ENCODE data around the gene ST6GAL1.
A peak's percentile ranks its signal among the peaks of the same experiment; 100 is the strongest.
"Not testable (repeated sequence)": the region's sequence is repeated elsewhere in the genome, so short reads cannot be mapped to it uniquely, and the experiment has no call there.

ST6GAL1 gene

GRCh38 chr3:186930143-186930640 is at the start of gene ST6GAL1:
ST6GAL1 (plus strand) TSS chr3:186930526; CDS start chr3:187042704, 112,178 bp downstream.
- DNase-seq = peak; percentile 58

GRCh38 chr3:186882150-186882524 is 48.2 kb upstream of the ST6GAL1 start:
- DNase-seq = peak; percentile 79

- peak; percentile 51 for DNase-seq
Measured at GRCh38 chr3:186882881-186883685, 47.2 kb upstream of the ST6GAL1 start.

- DNase-seq = no peak
Measured at GRCh38 chr3:186883686-186884058, 46.7 kb upstream of the ST6GAL1 start.

- not testable (repeated sequence) for DNase-seq
Measured at GRCh38 chr3:186884868-186885267, 45.5 kb upstream of the ST6GAL1 start.

- no peak for DNase-seq
Measured at GRCh38 chr3:186886202-186886981, 43.9 kb upstream of the ST6GAL1 start.

- DNase-seq = not testable (repeated sequence)
Measured at GRCh38 chr3:186887507-186887938, 42.8 kb upstream of the ST6GAL1 start.

- no peak for DNase-seq
Measured at GRCh38 chr3:186888569-186888968, 41.8 kb upstream of the ST6GAL1 start.

GRCh38 chr3:186889698-186890097 is 40.6 kb upstream of the ST6GAL1 start:
- DNase-seq = not testable (repeated sequence)

- DNase-seq = no peak
Measured at GRCh38 chr3:186890911-186891310, 39.4 kb upstream of the ST6GAL1 start.

GRCh38 chr3:186893071-186893470 is 37.3 kb upstream of the ST6GAL1 start:
- not testable (repeated sequence) for DNase-seq

- DNase-seq = no peak
Measured at GRCh38 chr3:186895406-186895805, 34.9 kb upstream of the ST6GAL1 start.

- no peak for DNase-seq
Measured at GRCh38 chr3:186896006-186896405, 34.3 kb upstream of the ST6GAL1 start.

GRCh38 chr3:186896875-186897274 is 33.5 kb upstream of the ST6GAL1 start:
- no peak for DNase-seq

- no peak for DNase-seq
Measured at GRCh38 chr3:186901135-186901734, 29.1 kb upstream of the ST6GAL1 start.

GRCh38 chr3:186902154-186902553 is 28.2 kb upstream of the ST6GAL1 start:
- DNase-seq = no peak

- no peak for DNase-seq
Measured at GRCh38 chr3:186902713-186903112, 27.6 kb upstream of the ST6GAL1 start.

- not testable (repeated sequence) for DNase-seq
Measured at GRCh38 chr3:186903676-186904075, 26.6 kb upstream of the ST6GAL1 start.

GRCh38 chr3:186907075-186907474 is 23.3 kb upstream of the ST6GAL1 start:
- not testable (repeated sequence) for DNase-seq

GRCh38 chr3:186909078-186909853 is 21.1 kb upstream of the ST6GAL1 start:
- peak; percentile 23 for DNase-seq

- DNase-seq = peak; percentile 71
Measured at GRCh38 chr3:186915806-186916796, 14.2 kb upstream of the ST6GAL1 start.

Measured in MV-4-11 (cell line).